Raji (cell line): ENCODE measurements around the gene CCDC86.

Experiments used
- POLR2A ChIP-seq: IDR thresholded peaks from 2 replicates; pipeline ENCODE4 v1.6.1; 2011; ENCODE audit warnings: low read depth, low read length, control low read depth; ENCODE audit not compliant: insufficient read depth

Gene CCDC86

GRCh38 chr11:60845338-60845737, 3.4 kb downstream of the CCDC86 start:
- TF ChIP-seq POLR2A: no peak

GRCh38 chr11:60847281-60847680, 5.4 kb downstream of the CCDC86 start:
- TF ChIP-seq POLR2A: no peak

- no peak for TF ChIP-seq POLR2A
Observed at GRCh38 chr11:60847896-60848295, 6.0 kb downstream of the CCDC86 start.

- TF ChIP-seq POLR2A: no peak
Observed at GRCh38 chr11:60848714-60849151, 6.8 kb downstream of the CCDC86 start.

- no peak for TF ChIP-seq POLR2A
Observed at GRCh38 chr11:60849641-60850520, 8.0 kb downstream of the CCDC86 start.

- TF ChIP-seq POLR2A: no peak
Observed at GRCh38 chr11:60851327-60852104, 9.6 kb downstream of the CCDC86 start.

- no peak for TF ChIP-seq POLR2A
Observed at GRCh38 chr11:60852117-60852981, 10.4 kb downstream of the CCDC86 start.

GRCh38 chr11:60852982-60853950, 11.4 kb downstream of the CCDC86 start:
- no peak for TF ChIP-seq POLR2A

GRCh38 chr11:60854140-60854846, 12.4 kb downstream of the CCDC86 start:
- TF ChIP-seq POLR2A: no peak

GRCh38 chr11:60854847-60855725, 13.2 kb downstream of the CCDC86 start:
- no peak for TF ChIP-seq POLR2A

GRCh38 chr11:60855726-60856633, 14.1 kb downstream of the CCDC86 start, which contains the start of gene PTGDR2:
PTGDR2 (minus strand) TSS chr11:60855950; CDS start chr11:60853722, 2,228 bp downstream.
- no peak for TF ChIP-seq POLR2A
